SW480 (cell line): ENCODE results near the gene KCNMA1.
"Not testable (repeated sequence)": the region's sequence is repeated elsewhere in the genome, so short reads cannot be mapped to it uniquely, and the experiment has no call there.

Experiments
- DNase-seq: peaks from one replicate; pipeline ENCODE4 v3.0.0-alpha.2; 2016; ENCODE audit warnings: low spot score

Gene KCNMA1

DNA sequence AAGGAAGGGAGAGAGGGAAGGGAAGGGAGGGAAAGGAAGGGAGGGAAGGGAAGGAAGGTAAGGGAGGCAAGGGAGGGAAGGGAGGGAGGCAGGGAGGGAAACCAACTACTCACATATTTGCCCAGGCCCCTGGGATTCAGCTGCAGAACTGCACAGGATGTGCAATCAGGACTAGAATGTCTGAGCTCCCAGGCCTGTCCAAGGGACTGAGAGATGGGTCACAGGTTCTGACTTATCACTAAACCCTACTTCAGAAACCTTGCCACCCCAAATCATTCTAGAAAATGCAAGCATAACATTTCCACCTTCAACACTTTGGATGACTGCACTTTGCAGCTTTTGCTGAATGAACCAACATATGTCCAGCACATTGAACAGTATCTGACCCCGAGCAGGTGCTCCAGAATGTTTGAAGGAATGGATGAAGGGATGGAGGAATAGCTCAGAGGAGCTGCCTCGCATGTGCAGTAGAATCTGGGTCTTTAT, 245.3 kb downstream of the KCNMA1 start:
- no peak for DNase-seq

DNA sequence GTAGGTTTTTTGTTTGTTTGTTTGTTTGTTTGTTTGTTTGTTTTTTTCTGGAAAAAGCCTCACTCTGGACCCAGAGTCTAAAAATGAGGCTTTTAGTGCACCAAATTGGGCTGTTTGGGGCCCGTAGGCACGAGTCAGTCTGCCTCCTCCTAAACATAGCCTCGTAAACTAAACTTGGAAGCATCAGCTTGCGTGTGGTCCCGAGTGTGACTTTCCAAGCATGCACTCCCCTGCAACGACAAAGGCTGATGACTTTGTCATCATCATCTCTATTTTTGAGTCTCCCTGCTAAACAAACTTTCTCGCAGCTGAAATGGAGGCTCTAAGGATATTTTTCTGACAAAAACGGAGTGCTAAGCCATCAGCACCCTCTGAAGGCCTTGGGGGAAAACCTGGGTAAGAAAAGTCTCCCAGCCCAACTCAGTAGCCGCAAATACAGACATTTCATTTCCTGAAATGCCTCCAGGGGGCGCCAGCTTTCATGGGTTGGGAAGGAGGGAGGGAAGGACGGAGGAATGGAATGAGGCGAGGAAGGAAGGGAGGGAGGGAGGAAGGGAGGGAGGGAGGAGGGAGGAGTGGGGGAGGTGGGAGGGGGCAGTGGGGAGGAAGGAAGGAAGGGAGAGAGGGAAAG, 245.9 kb downstream of the KCNMA1 start:
- DNase-seq, result peak; percentile 50

DNA sequence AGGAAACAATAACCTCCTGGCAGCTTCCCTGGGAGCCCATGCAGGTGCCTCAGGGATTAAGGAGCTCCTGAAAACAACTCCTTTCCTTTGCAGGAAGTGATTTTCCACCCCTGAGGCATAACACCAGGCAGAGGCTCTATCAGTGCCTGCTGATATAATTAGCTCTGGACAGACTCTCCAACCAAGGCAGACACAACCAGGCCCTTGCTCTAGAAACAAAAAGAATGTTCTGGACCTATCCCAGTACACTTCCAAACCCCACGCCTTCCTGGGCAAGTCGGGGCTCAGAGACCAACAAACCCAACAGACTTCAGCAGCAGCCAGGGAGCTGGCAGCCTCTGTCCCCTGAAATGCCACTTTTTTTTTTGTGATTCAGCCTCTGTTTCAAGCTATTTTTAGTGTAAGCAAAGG, 247.1 kb downstream of the KCNMA1 start:
- DNase-seq, result no peak

DNA sequence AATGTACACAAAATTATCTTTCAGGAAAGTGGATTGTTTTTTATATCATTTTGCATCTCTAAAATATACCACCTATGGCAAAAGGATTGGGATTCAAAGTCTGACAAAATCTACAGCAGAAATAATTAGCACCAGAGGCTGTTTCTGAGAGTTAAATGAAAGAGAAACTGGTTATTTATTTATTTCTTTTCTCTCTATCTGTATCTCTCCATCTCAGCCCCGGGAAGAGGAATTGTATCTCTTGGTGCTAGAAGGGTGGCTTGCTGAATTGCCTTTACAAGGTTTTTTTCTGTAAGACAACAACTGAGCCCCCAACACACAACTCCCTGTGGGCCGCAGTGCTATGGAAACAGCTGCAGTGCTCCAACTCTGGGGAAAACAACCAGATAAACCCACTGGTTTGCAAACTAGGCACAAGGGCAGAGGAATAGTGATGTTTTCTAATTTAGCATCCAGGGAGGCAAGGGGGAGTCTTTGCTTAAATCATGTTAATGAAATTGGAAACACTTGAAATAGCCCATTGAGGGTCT, 249.0 kb downstream of the KCNMA1 start:
- no peak for DNase-seq

DNA sequence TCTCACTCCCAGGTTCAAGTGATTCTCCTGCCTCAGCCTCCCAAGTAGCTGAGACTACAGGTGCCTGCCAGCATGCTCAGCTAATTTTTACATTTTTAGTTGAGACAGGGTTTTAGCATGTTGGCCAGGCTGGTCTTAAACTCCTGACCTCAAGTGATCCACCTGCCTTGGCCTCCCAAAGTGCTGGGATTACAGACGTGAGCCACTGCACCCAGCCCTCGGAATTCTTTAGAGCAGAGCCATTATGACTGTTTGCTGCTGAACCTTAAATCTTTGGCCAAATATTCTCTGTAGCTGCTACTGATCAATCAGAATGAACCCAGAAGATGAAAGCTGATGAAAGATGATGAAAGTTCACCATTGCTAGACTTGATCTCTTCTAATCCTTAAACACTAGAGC, 249.9 kb downstream of the KCNMA1 start:
- DNase-seq, result not testable (repeated sequence)

DNA sequence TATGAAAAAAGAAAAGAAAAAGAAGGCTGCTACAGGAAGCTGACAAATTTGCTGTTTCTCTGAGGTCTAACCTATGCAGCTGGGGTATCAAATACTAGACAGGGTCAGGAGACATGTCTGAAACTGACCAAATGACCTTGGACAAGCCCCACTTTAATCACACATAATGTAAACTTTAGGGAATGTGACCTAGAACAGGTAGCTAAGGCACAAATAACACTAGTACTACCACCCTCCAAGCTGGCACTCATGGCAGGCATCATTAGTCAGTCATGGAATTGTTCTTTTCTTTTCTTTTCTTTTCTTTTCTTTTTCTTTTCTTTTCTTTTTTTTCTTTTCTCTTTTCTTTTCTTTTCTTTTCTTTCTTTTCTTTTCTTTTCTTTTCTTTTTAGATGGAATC, 250.4 kb downstream of the KCNMA1 start:
- DNase-seq, result no peak

DNA sequence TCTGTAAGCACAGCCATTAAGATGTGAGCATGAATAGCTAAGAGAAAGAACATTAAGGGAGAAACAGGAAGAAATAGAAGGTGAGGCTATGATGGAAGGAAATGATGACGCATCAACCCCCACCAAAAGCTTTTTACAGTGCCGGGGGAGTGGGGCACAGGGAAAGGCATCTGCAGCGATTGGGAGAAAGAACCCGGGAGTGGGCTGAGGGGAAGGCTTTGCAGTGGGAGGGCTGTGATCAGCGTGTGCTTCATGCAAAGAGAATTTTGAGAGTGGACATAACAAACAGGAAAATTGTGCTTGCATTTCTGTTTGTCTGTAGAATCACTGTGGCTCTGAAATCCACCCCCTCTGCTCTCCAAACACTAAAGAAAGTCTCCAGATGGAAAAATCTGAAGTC, 250.8 kb downstream of the KCNMA1 start:
- DNase-seq, result no peak

DNA sequence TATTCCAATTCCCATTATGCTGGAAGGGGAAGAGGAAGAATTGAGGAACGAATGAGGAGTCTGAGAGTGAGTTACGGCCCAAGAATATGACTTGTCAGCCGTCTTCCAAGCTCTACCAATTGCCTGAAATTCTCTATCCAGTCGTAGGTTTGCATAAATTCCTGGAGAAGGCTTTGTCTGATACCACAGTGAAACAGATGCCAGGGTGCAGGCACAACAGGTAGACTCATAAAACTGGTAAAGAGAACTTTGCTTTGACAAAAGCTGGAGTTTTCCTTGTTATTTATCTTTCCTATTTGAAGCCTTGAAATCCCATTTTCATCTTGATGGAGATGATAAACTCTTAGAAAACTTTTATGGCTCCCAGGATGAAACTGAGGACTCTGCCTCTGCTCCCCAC, 251.2 kb downstream of the KCNMA1 start:
- no peak for DNase-seq

DNA sequence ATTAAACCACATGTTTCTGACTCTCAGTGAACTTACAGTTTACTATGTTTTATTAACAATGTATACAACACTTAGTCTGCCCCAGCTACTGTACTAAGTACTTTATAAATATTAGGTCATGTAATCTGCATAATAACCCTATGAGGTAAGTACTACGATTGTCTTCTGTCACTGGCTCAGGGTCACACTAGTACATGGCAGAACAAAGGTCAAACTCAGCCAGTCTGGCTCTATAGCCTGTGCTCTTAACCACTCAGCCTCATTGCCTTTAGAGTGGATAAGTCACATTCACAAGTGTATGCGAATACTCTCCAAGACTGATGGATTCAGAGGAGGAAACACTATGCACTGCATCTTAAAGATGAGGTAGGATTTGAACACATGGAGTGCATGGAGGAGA, 252.3 kb downstream of the KCNMA1 start:
- no peak for DNase-seq

DNA sequence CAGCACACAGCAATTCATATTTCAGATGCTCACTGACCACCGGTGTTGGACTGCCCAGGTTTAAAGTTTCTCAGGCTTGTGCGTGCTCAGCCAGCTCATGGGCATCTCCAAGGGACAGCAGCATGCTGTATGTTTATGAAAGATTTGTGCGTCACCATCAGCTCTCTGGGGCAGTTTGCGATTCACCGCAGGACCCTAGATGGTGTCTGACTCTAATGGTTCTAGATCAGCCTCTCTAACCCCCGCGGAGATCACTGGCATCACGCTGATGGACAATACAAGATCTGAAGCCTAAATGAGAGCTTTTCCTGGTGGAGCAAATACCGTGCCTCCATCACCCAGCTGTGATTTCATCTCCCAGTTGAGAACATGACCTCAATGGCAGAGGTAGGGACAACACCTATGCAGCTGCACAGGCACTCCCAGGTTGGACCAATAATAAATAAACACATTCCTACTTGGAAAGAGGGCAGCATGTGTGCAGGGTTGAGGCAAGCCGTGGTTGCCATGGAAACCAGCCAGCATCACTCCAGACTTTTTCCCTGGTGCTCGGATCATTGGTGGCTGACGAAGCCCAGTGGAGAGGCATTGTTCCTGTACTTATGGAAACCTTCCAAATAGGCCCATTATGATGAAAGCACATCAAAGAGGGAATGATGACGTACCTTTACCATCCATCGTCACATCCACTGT, 253.6 kb downstream of the KCNMA1 start:
- no peak for DNase-seq

DNA sequence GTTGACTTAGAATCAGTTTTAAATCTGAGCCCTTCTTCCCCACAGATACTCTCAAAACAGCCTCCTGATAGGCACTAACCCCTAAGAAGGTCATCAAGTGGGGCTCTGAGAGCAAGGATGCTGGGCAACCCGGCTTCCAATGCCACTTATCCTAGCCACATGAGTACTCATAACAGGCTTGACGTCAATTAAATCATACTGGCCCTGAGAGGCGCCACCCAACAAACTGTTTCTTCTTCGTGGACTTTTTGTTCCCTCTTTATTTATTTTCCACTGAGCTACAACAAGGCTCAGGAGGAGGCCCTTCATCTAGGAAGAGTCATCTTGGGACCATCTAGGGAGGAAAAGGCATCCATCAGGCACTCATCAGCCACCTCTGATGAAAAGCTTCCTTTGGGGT, 255.9 kb downstream of the KCNMA1 start:
- DNase-seq, result no peak

DNA sequence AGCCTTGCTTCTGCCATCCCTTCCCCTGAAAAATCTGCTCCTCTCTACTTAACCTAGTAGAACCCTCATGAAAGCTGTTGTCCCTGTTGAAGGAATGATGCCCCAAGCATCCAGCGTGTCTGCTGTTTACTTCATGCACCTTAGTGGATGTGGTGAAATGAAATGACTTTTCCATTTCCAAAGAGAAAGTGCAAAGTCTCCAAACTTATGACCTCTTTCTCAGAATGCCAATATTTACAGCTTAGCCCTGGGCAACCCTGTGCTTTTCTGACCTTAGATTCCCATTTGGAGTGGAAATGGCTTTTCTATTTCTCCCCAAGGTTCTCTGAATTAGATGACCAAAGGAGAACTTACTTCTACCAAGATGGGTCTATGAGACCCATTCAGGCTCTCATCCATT, 256.9 kb downstream of the KCNMA1 start:
- no peak for DNase-seq

DNA sequence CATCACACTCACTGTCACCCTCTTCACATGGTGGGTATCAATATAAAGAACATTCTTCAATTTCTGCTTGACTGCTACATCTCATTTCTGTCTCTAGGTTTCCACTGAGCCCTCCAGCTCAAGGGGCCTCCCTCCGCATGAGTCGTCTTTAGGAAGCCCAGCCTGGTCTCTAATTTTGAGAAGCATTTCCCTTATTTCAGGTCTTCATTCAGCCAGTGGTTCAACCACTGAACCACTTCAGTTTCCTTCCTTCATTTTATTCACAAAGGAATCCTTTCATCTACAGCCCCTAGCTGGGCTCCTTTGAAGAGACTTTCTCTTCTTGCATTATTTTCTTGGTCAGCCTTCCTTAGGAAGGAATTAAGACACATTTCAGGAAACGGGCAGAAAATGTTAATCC, 257.4 kb downstream of the KCNMA1 start:
- DNase-seq, result no peak

DNA sequence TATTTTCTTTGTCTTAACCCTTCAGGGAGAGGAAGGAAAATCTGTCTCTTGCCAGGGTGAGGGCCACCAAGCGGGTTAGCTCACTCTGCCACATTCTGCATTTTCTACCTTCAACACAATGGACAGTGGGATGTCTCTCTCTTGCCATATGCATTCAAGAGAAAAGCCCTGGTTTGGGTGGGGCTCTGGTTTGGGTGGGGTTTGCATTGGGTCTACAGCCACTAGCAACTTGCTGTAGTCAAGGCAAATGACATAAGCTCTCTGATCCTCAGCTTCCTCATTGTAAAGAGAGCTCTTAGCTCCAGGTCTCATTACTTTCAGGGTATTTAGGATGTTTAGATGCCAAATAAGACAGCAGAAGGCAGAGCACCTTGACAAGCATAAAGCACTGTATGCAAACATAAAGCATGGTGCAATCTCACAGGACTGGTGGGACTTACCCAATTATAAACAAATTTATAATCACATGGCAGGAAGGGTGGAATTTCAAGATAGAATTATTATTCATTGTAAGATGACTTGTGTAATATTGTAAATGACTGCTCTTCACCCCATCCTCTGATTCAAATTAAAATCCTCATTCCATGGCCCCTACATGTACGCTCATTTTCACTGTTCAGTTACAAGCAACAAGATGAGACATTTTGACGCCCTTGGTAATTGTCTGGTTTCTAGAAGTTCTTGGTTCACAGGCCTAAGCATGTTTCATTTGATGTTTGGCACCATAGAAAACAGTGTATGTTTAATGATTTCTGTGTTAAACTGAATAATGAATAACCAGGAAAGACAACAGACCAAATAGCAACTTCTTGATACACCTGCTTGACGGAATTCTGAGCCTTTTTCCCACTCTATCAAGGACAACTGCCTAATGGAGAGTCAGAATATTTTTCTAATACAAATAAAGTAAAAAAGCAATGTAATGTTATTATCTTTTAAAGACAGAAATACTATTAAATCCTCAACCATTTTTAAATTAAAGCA, 258.9 kb downstream of the KCNMA1 start:
- no peak for DNase-seq

DNA sequence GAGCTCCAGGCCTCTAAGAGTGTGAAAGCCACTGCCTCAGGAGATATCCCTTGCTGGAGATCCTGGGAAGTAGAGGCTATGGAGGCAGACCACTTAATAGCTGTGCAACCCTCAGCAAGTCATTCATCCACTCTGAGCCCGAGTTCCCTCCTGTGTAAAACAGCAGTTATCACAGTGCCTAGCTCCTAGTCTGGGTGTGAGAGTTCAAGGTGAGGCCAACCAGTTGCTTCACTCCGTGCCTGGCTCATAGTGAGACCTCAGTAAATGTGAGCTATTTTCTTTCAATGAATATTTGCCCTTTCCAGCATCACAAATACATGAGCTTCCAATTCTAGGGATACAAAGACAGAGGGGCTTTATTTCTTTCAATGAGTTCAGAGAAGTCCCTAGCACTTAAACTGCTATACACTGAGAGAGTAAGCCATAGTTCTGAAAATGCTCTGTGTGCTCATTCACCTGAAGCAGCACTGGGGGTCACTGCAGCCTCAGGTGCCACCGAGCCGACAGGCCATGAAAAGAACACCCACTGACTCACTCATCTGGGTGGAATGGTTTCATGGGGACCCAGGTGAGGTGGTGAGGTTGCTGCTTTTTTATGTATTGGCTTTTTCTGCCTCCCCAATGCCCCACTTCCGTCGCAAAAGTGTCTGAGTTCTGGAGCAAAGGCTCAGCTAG, 259.8 kb downstream of the KCNMA1 start:
- peak; percentile 24 for DNase-seq

DNA sequence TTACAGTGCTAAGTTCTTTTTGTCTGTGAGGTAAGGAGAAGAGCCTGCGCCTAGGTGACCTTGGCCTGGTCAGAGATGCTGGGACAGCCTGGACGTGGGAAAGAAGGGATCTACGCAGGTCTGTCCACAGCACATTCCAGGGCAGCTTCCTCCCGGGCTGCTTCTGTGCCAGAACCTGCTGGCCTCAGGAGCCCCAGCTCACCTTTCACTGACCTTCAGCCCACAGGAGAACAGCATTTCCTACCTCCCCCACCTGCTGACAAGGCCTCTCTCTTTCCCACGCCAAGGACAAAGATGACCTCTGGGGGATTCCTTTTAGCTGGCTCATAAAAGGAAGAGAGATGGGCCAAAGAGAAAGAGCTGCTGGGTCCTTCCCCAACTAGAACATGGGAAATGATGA, 260.6 kb downstream of the KCNMA1 start:
- peak; percentile 30 for DNase-seq

DNA sequence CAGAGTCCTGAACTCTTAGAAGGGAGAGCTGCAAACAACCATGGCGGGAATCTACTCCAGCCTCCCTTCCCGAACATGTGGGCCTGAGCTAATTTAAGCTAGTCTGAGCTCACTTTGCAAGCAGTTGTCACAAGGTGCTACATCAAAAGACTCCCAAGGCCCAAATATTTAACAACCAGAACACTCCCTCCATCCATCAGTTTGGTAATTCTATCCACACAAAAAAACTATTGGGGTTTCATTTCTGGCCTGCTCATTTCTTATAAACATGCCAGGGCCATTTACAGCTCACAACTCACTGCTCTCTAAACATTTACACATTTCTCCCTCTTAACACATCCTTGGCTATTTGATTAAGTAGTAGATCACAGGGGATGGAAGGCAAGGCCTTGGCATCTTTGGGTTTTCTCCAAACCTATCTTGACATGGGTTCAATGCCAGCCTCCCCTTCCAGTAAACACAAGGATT, 263.4 kb downstream of the KCNMA1 start:
- no peak for DNase-seq

DNA sequence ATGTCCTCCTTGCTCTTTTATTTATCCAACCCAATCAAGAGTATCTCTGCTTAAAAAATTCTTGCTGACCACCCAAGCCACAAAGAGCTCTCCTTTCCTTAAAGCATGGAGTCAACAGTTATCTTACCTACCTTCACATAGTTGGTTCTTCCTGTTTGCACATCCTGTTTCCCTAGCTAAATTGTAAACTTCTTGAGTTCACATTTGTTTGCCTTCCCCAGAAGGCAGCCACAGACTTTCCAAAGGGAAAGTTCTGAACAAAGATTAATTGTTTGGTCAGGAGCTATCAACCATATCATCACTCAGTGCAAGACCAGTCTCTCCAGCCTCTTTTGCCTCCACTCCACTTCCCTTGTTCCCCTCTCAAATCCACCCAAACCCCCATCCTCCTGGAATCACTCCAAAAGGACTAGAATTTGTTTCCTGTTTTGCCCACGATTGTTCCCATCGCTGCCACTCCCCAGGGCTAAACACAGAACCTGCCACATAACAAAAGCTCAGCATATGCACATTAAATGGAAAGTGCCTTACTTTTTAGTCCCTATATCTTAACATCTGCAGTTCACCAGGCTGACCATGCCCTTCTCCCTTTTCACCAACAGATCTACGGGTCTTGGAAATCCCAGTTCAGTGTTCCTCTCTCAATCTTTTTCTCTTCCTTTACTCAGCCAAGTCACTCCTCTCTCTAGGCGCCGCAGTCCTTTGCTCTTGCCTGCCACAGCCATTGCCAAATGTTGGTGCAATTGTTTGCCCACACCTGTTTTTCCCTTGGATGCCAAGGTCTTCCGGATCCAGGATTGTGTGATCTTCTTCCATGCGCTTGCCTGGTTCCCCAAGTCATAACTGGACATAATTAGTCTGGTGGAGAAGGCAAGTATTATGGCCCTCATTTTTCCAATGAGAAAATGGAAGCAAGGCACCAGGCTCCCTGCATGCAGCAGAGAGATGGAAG, 265.5 kb downstream of the KCNMA1 start:
- no peak for DNase-seq

DNA sequence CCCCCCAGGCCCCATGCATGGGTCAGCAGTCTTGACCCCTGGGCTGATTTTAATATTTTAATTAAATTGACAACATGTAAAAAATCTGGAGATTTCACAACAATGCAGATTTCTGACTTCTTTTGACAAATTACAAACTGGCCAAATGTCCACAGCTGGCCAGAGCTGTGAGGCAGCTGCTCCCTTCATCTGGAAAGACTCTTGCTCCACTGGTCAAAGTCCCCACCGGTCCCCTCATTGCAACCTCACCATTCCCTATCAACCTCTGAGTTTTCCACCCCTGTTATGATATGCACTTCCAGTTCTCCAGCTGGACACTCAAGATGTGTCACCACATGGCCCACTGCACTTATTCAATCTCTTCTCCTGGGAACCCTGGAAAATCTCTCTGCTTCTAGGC, 266.2 kb downstream of the KCNMA1 start:
- no peak for DNase-seq

DNA sequence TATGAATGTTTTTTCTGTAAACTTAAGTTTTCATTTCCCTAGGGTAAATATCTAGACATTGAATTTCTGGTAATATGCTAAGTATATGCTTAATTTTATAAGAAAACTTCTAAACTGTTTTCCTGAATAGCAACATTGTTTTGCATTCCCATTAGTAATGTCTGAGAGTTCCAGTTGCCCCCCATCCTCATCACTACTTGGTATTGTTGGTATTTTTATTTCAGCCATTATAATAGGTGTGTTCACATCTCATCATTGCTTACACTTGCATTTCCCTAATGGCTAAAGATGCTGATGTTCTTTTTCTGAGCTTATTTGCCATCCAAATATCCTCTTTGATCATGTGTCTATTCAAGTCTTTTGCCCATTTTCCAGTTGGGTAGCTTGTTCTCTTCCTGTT, 269.6 kb downstream of the KCNMA1 start:
- DNase-seq, result no peak

DNA sequence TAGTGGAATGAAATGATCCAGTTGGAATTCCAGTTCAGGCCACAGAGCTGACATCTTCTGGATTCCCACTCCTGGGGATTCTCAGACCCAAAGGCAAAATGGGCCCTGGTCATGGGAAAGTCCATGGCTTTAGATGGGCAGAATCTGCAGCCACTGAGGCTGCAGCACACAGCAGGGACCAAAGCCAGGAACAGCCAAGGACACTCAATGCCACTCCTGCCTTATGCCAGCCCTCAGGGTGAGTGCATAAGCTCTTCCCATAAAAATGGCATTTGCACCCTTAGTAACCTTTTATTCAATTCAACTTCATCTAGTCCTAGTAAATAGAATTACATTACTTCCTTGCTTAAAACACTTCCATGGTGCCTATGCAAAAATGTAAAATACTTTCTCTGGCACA, 274.4 kb downstream of the KCNMA1 start:
- DNase-seq, result no peak
